Measurements from ENCODE around the gene MSANTD3.

Gene MSANTD3

DNA sequence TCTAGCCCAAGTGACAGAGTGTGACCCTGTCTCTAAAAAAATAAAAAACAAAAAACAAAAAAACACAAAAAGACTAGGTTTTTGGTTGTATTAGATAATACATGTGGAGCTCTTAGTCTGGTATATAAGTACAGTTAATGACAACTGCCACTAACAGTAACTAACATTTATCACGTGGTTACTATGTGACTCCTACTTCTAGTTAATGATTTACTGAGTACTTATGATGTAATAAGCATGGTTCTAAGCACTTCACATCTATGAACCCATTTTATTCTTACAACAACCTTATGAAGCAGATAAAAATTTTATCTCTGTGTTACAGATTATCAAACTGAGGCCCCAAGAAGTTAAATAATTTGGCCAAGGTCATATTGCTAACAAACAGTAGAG lies 39.9 kb downstream of the MSANTD3 start:
- DNase-seq: no peak

- DNase-seq: no peak
These were observed 41.1 kb downstream of the MSANTD3 start for GRCh38 chr9:100468041-100468440.

GRCh38 chr9:100472268-100472667 lies 45.3 kb downstream of the MSANTD3 start:
- no peak for DNase-seq

DNA sequence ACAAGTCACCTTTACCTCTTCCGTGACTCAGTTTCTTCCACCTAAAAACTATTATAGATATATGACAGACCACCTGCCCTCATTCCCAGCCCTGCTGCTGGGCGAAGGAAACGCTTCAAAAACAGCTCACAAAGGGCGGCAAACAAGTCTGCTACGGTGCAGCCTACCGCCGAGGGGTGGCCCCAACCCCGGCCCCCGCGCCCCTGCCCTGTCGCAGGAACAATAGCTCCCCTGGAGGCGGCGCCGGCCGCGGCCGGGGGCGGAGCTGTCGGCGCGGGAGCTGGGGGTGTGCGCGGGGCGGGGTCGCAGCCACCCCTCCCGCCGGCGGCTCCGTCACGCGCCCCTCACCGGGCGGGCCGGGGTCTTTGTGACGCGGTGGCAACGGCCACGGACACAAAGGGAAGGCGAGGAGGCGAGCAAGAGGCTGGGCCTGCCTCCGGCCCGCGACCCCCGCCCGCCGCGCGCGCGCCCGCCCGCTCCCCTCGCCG lies 45.9 kb downstream of the MSANTD3 start, which contains the start of gene TMEFF1:
TMEFF1 (plus strand) TSS at position 362 of the 488 bp plus-strand sequence. CDS start 396 bp downstream, outside the sequence.
- no peak for DNase-seq

- no peak for DNase-seq
These were observed 46.5 kb downstream of the MSANTD3 start for GRCh38 chr9:100473276-100474081.

DNA sequence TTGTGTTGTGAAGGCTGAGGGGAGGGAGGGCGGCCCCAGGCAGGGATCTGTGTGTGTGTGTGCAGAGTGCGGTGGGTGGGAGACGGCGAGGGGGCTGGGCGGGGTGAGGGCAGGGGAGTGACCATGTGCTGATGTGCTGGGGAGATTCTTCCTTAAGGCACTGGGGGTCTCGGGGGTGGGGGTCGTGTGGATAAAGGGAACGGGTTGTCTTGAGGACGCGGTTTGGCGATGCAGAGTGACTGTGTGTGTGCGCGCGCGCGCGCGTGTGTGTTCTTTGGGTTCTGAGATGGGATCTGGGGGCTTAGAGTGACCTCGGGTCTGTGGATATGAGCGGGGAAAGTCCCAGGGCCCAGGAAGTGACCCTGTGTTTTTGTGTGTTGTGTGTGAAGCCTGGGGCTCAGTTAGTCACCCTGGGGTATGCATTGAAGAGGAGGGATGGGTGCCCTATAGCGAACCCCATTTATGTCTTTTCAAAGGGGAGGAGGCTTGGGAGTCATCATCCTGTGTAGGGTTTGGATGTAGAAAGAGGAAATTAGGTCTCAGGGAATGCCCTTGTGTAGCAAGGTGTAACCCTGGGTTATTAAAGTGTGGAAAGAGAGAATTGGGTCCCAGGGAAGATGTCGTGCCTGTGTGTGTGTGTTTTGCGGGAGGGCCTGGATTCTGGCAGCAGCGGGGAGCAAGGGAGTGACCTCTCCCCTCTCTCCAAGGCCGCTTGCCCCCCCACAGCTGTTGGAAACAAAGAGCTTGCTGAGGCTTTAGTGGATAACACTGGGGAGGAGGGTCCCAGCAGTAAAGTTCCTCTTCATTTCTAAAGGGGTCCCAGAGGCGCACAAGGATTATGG lies 47.4 kb downstream of the MSANTD3 start:
- no peak for DNase-seq

DNA sequence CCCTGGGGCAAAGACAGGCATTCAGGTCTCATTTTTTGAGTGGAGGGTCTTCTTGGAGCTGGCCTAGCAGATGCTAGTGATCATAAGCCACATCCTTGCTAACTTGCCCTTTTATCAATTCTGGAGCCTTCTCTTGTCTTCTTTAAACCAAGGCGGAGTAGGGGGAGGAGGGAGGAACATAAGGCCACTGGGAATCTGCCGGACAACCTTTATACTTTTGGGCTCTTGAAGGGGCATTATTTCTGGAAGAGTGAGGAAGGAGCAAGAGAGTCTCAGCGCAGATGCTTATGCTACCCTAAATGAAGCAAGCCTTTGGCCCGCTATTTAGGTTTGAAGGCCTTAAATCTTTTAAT lies 48.0 kb downstream of the MSANTD3 start:
- DNase-seq: no peak

- no peak for DNase-seq
These were observed 50.3 kb downstream of the MSANTD3 start for GRCh38 chr9:100477241-100477640.

GRCh38 chr9:100478192-100478591 lies 51.2 kb downstream of the MSANTD3 start:
- no peak for DNase-seq

DNA sequence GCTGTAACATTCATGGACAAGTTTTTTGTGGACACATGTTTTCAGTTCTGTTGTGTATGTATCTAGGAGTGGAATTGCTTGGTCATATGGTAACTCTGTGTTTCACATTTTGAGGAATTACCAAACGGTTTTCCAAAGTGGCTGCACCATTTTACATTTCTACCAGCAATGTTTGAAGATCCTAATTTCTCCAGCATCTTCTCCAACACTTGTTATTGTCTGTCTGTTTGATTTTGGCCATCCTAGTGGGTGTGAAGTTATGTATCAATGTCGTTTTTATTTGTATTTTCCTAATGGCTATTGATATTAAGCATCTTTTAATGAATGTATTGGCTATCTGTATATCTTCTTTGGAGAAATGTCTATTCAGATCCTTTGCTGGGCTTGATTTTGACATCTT lies 52.9 kb downstream of the MSANTD3 start:
- no peak for DNase-seq

DNA sequence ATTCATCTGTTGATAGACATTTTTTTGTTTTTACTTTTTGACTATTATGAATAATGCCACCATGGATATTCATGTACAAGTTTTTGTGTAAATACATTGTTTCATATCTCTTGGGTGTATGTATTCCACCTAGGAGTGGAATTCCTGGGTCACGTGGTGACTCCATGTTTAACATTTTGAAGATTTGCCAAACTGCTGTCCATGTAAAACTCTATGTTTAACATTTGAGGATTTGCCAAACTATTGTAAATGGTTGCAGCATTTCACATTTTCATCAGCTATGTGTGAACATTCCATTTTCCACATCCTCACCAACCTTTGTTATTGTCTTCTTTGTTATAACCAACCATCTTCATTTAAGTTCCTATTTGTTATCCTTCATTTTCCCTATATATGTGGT lies 58.3 kb downstream of the MSANTD3 start:
- no peak for DNase-seq

- DNase-seq: no peak
These were observed 59.7 kb downstream of the MSANTD3 start for GRCh38 chr9:100486479-100487176.

DNA sequence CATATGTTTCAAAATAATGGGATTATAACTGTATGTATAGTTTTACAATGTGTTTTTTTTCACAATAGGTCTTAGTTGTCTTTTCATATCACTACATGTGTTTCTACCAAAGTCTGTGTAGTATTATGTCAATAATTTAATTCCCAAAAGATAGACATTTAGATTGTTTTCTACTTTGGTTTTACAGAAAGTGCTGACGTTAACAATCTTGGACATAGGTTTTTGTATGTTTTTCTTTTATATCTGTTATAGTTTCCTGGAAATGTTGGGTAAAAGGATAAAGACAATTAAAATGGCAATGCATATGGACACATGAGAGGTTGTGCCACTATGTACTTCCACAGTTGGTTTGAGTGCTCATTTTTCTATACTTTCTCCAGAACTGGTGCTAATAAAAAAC lies 61.2 kb downstream of the MSANTD3 start:
- DNase-seq: no peak

DNA sequence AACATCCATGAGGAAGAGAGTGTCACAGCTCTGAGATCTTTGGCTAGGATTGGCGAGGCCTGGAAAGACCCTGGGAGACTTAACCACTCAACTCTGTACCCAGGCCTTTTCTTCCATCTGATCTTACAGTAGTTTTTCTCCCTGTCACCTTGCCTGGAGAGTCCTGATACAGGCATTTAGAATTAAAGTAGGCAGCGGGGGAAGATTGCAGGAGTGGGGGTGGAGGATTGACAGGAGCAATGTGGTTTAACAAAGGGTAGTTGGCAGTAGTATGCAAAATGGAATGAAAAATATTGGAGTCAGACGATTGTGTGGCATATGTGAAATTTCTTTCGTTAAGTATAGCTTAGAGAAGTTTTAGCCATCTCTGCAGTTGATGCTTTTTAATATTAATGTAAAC lies 62.9 kb downstream of the MSANTD3 start:
- no peak for DNase-seq

- DNase-seq: no peak
These were observed 66.0 kb downstream of the MSANTD3 start for GRCh38 chr9:100492952-100493351.

DNA sequence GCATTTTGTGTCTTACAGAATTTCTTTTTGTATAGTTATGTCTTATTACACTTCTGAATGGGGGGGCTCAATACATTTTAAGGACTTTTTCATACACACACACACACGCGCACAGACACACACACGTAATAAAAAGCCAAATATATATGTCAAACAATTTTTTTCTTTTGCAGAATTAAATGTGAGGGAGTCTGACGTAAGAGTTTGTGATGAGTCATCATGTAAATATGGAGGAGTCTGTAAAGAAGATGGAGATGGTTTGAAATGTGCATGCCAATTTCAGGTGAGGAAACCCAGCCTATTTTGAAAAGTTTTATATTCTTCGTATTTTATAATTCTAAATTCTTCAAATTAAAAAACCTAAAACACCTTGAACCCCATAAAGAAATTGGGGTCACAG lies 71.6 kb downstream of the MSANTD3 start:
- DNase-seq: no peak

- no peak for DNase-seq
These were observed 72.5 kb downstream of the MSANTD3 start for GRCh38 chr9:100499460-100499859.

GRCh38 chr9:100499866-100500265 lies 72.9 kb downstream of the MSANTD3 start:
- DNase-seq: no peak

Data from inflammatory macrophage treated with lipopolysaccharide for 4 hours (primary cell).